Stimulated activated CD8-positive, alpha-beta memory T cell treated with anti-CD3 and anti-CD28 coated beads, Interleukin-12 subunit alpha, Interleukin-12 subunit beta, amount 100 ng/mL, for 4 hours (primary cell): ENCODE data around the gene TRIM7.
"Not testable (repeated sequence)": the region's sequence is repeated elsewhere in the genome, so short reads cannot be mapped to it uniquely, and the experiment has no call there.

ENCODE experiments used
- DNase-seq: peaks from one replicate; pipeline ENCODE4 v3.0.0-alpha.2; 2020; ENCODE audit warnings: low read depth

Gene TRIM7

DNA sequence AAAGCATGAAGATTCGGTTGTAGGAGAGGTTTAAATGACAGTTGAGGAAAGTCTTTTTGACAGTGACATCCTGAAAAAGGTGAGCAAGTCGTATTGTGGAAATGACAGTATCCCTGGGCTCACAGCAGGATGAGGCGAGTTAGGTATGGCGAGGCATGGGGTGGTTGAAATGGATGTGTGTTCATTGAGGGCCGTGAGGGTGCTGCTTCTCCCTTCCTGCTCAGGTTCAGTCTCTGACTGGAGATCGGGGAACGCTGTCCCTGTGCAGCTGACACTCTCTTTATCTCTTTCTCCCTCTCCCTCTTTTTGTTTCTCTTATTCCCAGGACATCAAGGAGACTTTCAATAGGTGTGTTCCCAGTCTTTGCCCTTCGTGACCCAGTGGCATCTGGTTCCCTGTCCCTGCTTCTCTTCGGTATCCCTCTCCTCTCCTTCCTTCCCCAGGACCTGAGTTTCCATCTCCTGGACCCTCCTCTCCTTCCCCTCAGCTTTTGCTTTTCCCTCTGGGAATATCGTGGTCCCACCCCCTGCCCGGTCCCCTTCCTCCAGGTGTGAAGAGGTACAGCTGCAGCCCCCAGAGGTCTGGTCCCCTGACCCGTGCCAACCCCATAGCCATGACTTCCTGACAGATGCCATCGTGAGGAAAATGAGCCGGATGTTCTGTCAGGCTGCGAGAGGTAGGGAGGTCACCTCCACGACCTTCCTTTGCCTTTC is 28.2 kb upstream of the TRIM7 start:
- no peak for DNase-seq

DNA sequence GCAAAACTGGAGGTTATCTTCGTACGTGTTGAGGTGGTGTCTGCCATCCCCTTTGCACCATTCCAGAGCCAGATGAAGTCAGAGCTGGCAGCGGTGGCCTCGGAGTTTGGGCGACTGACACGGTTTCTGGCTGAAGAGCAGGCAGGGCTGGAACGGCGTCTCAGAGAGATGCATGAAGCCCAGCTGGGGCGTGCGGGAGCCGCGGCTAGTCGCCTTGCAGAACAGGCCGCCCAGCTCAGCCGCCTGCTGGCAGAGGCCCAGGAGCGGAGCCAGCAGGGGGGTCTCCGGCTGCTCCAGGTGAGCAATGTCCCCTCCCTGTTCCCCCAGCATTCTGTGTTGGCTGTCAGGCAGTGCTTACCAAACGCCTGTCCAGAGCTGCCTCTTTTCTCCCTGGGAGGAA is 27.6 kb upstream of the TRIM7 start:
- no peak for DNase-seq

DNA sequence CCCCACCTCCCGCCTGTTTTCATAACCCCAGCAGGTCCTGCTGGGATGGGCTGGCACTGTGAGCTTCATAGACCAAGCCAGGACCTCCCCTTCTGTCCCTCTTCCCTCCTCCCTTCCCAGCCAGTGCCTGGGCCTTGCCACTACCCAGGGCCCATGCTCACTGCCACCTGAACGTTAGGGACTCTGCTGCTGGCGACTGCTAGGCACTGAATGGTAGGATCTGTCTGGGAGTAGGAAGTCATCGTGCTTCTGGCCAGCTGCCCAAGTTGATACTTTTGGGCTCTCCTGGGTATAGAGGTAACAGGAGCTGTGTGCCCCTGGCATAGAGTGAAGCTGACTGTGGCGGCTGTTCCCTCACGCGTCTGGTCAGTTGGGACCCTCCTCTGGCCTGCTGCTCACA is 26.4 kb upstream of the TRIM7 start:
- no peak for DNase-seq

DNA sequence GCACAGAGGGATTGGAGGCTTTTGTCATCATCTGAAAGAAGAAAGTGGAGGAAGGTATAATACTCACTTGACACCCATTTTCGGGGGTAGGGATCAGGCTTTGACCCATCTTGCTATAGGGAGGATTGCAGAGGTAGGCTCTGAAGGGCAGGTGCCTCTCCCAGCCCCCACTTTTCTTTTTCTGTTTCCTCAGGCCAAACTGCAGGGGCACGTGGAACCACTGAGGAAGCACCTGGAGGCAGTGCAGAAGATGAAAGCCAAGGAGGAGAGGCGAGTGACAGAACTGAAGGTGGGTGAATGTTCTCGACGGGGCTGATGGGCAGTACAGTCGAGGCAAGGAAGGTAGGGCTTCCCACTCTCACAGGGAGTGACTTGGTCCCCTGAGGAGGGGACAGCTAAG is 25.6 kb upstream of the TRIM7 start:
- DNase-seq = no peak

DNA sequence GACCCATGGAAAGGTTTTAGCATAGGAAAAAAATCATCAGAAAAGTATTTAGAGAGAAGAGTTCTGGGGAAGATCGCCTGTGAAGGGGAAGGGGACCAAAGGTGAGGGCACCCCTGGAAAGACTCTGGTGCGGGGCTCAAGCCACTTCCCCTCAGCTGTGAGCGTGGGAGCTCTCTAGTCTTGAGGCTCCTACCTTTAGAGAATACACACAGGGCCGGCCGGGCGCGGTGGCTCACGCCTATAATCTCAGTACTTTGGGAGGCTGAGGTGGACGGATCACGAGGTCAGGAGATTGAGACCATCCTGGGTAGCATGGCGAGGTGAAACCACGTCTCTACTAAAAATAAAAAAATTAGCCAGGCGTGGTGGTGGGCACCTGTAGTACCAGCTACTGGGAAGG is 25.0 kb upstream of the TRIM7 start:
- no peak for DNase-seq

DNA sequence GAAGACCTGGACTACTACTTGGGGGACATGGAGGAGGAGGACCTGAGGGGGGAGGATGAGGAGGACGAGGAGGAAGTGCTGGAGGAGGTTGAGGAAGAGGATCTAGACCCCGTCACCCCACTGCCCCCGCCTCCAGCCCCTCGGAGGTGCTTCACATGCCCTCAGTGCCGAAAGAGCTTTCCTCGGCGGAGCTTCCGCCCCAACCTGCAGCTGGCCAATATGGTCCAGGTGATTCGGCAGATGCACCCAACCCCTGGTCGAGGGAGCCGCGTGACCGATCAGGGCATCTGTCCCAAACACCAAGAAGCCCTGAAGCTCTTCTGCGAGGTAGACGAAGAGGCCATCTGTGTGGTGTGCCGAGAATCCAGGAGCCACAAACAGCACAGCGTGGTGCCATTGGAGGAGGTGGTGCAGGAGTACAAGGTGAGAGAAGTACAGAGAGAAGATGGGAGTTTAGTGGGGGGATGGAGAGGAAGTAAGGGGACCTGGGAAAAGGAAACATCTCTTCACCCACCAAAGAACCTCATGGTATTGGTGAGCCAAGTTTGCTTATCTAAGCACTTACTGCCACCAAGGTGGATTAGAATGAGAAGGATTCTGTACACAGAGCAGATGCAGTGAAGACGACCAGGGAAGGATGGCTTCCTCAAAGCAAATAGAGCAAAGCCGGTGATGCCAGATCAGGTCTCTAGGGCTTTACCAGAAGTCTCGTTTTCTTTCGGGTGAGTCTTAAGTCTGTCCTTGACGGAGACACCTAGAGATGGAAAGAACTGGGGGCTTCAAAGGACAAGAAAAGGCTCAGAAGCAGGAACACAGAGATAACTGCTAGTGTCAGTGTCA is 19.6 kb upstream of the TRIM7 start:
- DNase-seq = no peak

DNA sequence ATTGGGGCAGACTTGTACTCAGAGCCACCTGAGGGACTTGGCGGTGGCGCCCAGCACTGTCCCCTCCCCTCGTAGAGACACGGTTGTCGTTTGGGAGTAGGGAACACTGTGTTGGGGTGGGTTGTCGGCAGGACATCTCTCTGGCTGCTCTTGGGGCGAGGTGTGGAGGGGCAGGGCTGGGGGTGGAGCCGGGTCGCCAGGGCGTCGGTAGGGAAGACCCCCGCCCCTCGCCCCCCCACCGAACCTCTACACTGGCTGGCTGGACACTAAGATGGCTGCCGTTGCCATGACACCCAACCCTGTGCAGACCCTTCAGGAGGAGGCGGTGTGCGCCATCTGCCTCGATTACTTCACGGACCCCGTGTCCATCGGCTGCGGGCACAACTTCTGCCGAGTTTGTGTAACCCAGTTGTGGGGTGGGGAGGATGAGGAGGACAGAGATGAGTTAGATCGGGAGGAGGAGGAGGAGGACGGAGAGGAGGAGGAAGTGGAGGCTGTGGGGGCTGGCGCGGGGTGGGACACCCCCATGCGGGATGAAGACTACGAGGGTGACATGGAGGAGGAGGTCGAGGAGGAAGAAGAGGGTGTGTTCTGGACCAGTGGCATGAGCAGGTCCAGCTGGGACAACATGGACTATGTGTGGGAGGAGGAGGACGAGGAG is 18.9 kb upstream of the TRIM7 start:
- DNase-seq = no peak

DNA sequence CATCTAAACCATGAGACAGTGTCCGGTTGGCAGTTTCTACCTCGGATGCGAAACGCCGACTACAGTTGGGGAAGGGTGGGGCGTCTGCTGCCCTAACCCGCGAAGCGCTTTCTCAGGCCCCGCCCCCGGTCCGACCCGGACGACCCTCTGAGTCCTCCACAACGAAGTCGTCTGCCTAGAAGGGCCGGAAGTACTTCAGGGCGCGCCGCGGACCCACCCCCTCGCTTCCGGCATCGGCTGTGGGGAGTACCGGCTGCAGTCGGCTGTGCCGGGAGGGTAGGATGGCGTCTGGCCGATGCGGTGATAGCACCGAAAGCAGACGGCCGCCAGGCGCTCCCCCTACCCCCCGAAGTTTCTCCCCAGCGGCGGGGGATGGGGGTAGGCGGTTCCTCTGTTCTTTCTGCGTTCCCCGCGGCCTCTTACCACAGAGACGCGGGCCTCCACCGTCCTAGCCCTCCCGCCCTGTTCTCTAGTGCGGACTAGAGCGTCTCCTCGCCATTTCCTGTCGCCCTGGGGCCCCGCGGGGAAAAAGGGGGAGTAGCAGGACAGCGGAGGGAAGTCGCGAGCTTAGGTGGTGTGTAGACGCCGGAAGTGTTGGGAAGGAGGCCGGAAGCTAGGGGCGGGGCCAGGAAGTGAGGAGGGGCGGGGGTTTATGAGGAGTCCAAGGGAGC is 18.2 kb upstream of the TRIM7 start, which contains the start of gene TRIM41:
Gene TRIM41, plus strand, starts transcription at position 224 of the 671 bp plus-strand sequence. CDS start 719 bp downstream, outside the sequence.
- DNase-seq = peak; percentile 96

DNA sequence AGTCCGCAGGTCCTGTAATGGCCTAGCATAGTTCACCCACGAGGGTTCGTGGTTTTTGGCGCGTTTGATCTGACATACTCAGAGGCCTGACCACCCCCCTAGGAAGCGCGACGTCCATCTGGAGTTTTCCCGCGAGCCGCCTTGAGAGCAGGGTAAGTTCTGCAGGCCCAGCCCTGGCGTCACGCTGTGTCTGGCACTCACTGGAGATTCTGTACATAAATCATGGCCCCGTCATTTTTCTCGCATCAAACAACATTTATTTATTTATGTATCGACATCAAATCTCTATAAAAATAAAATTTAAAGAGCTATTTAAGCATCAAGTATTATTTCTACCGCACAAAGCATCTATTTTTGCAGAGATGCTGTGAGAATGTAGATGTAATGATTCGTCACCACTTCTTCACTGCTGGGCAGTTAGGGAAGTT is 17.6 kb upstream of the TRIM7 start:
- DNase-seq = no peak

DNA sequence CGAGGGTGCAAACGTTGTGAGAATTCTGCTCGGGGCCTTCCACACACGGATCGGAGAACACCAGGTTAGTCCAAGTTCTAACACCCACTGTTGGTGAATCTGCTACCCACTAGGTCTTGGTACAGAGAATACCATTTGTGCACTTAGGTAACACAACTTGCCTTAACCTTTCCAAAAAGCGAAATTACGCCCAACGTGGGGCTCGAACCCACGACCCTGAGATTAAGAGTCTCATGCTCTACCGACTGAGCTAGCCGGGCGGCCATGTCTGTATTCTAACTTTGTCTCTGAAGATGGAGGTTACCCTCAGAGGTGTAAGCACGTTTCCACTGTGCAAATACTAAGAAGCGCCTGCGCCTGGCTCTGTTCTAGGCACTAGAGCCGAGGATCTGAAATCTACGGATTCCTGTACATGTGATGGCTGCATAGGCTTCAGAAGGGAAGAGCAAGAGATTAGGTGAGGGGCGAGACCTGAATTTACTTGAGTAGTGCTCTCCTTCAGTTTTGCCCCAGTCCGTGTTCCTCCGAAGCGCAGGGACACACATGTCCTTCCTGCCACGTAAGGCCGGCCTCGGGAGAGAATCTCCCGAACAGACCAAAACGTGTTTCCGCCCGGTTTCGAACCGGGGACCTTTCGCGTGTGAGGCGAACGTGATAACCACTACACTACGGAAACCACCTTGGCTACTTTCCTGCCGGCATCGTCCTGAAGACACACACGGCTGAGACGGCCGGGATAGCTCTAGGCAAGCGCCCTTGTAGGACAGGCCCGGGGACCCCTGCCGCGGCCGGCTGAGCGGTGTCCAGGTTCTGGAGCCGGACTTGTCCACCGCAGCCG is 17.0 kb upstream of the TRIM7 start:
- peak; percentile 91 for DNase-seq

DNA sequence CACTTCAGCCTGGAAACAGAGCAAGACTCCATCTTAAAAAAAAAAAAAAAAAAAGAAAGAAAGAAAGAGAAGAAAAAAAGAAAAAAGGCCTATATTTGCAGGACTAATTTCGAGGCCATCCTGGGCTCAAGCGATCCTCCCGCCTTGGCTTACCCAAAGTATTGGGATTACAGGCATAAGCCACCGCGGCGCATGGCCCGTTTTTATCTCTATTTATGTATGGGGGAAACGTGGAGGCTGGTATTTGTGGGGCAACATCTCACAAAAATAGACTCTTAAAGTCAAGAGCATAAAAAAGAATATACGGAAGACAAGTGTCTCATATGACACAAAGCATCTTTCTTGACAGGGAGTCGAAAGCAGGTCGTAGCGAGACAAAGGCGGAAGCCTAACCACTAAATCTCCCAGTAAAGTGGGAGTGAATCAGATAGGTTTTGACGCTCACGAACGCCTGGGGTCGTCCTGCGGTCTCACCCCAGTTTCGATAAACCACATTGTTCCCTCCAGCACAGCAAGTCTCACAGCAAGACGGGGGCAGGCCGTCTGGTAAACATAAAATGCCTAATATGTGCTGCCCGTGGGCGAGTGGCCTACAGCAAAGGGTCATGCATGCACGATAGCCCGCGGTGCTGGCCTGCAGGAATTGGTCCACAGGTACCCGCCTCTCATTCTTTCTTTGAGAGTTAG is 16.3 kb upstream of the TRIM7 start:
- DNase-seq = peak; percentile 43

DNA sequence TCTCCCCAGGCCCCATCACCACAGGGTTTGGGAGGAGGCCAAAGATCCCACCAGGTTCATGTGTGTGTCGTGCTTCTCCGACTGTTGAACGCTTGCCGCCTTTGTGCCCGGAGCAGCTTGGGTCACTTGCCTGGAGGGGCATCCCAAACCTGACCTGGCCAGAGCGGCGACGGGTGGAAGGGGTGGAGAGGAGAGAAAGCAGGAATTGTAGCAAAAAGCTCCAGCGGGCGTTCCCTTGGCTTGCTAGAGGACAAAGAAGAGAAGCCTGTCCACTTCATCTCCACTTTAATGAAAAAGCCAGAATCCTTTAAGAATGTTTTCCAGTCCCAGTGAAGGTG is 15.2 kb upstream of the TRIM7 start:
- no peak for DNase-seq

DNA sequence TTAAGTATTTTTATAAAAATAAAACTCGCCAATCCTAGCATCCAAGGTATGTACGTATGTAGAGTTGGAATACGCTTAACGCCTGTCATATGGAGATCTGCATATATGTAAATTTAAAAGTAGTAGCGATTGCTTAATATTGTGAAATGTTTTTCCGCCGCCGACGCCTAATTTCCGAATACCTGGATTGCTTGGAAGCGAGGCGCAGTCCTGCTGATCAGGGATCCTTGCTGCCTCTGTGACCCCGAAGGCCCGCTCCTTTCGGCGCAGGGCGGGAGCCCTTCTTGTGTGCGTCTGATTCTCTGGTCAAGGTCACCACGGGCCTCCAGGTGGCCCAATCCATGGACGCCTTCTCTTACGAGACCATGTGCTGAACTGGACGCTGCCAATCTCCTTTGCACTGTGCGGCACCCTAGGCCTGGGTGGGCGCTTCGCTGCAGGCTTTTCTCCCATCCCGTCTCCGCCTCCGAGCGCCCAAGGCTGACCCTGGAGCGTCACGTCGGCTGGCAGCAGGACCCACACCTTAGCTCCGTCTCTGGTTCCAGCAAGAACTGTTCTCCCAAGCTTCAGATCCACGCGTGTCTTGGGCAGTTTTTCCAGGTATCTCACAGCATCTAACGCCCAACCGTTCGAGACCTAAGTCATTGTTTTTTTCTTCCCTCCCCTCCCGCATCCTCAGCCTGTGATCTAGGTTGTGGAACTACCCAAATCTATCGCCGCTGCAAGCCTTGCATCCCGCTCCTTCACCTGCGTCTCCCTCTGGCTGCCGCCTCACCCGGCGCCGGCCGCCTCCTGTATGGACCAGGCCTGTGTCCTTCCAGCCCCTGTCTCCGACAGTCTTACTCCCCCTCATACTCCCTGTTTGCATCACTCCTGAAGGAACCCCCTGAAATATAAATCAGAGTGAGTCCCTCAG is 14.5 kb upstream of the TRIM7 start:
- DNase-seq = no peak

DNA sequence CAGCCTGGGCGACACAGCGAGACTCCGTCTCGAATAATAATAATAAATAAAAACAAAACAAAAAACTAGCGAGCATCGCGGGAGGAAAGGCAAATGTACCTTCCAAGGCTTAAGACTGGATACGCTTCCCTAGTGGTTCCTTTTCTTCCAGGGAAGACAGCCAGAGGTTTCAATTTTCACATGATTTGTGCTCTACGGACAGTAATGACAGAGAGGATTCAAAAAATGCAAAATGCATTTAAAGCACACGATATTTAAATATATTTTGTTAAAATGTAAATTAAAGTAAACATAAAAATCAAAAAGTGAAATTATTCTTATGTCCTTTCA is 13.8 kb upstream of the TRIM7 start:
- no peak for DNase-seq

DNA sequence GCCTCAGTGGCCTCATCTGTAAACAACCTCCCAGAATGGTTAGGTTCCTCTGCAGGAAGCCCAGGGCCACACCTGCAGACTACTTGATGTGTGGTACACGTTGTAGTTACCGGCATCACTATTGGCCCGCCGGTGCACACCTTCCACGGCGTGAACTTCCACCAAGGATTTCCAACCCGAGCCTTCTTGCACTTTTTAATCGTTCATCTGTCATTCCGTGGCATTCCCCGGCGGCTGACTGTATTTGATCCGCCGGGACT is 12.7 kb upstream of the TRIM7 start:
- DNase-seq = no peak

DNA sequence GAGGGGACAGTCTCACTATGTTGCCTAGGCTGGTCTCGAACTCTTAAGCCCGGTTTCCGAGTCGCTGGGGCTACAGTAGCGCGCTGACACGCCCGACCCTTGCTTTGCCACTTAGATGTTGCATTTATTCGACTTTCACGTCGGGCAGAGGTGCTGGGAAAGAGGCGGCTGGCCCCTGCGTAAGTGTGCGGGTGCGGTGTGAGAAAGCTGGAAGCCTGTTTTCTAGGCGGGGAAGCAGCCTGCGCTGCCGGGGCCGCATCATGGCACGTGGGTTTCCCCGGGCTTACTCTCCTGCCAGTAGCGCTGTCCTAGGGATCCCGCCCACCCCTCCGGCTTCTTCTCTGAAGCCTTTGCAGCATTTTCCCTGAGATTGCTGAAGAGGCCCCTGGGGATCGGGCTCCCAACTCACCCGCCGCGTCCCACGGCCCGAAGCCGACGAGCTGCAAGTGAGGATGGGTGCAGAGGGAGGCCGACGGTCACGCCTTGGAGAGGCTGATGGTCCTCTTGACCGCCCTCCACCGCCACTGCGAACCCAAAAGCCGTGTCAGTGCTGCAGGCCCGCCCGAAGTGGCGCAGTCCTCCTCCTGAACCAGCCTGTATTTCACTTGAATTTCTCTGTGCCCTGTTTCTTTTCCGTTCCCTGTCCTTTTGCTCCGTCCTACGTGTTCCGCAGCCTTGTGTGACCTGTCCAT is 12.3 kb upstream of the TRIM7 start:
- peak; percentile 44 for DNase-seq

DNA sequence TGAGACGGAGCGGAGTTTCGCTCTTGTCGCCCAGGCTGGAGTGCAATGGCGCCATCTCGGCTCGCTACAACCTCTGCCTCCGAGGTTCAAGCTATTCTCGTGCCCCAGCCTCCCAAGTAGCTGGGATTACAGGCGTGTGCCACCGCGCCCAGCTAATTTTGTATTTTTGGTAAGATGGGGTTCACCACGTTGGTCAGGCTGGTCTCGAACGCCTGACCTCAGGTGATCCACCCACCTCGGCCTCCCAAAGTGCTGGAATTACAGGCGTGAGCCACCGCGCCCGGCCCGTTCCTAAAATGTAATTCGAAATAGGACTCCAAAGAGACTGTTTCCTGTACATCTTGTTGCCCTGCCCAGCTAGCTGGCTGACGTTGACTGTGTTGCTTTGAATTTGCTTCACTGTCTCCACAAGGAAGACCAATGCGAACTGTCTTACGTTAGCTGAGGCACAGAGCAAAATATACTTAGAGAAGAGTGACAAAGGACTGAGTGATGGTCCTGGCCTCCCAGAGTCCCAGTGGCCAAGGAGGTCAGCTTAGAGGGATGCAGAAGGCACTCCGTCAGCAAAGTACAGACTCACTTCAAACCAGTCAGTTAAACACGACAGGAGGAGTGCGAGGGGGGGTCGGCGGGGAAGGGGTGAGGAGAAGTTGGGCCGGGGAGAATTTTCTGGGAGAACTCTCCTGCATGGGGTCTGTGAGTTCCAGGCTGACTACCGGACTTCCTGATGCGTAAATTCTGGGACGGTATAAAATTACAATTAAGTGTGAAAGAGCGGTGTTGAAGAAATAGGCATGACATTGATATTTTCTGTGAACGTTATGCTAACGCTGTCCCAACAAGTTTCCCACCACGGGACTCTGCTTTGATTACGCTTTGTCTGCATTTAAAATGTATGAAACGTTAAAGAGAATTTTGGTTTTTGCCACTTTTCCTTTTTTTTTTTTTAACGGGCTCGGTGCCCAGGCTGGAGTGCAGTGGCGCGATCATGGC is 11.3 kb upstream of the TRIM7 start:
- DNase-seq = no peak

DNA sequence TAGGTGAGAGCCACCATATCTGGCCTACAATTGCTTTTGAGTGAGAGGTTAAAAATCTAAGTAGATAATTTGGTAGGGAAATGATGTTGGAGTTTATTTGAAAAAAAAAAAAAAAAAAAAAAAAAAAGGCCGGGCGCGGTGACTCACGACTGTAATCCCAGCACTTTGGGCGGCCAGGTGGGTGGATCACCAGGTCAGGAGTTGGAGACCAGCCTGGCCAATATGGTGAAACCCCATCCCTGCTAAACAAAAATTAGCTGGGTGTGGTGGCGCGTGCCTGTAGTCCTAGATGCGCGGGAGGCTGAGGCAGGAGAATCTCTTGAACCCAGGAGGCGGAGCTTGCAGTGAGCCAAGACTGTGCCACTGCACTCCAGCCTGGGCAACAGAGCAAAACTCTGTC is 9.3 kb upstream of the TRIM7 start:
- DNase-seq = not testable (repeated sequence)
